ENCODE results near the gene TRIP10. TPM values are rescaled to one million over a fixed set of nuclear protein-coding genes. Genes with fewer than 3 reads are reported as not detected.
A peak's percentile ranks its signal among the peaks of the same experiment; 100 is the strongest.

The TRIP10 gene
- total and polyA plus RNA-seq, 4 donors: 60.8 to 97.3 (median 79.8) TPM

- ATAC-seq (ENCODE audit: insufficient read depth, low FRiP score) (no peak), DNase-seq (no peak)
- 77 to 81% methylated on average over 10 of the region's 10 CpGs for WGBS, 2 donors
- H3K4me3 ChIP-seq: no peak overlapping the region
- H3K9me3 ChIP-seq (ENCODE audit: control insufficient read depth in 4 of 4, insufficient read depth in 3 of 4, low read length in 3 of 4): peaks cover 0 to 2% (median 0%) of the 10 kb centered on the region in 4 donors
- peaks cover 0 to 8% (median 0%) of the 10 kb centered on the region in 5 donors for H3K4me1 ChIP-seq (ENCODE audit: control insufficient read depth in 5 of 5, insufficient read depth in 5 of 5, low read length in 5 of 5)
- no peak overlapping the region for H3K9ac ChIP-seq (ENCODE audit: insufficient read depth in 1 of 2, low read length in 2 of 2)
- no peak overlapping the region for H3K27ac ChIP-seq (ENCODE audit: low read depth in 1 of 2, low read length in 1 of 2)
- no peaks in the 10 kb centered on the region for H3K27me3 ChIP-seq (ENCODE audit: control insufficient read depth in 3 of 3, insufficient read depth in 3 of 3, low read length in 2 of 3)
- TF ChIP-seq CTCF (IDR thresholded peaks at IDR 0.05; ENCODE audit: control extremely low read depth, extremely low read depth): no peak
- peaks cover 0 to 6% (median 2%) of the 10 kb centered on the region in 4 donors for H3K36me3 ChIP-seq (ENCODE audit: control insufficient read depth in 4 of 4, insufficient read depth in 4 of 4, low read length in 4 of 4)
Observed at GRCh38 chr19:6717036-6717435, 22.4 kb upstream of the TRIP10 start.

- Histone ChIP-seq H3K4me1 (ENCODE audit: control insufficient read depth in 5 of 5, insufficient read depth in 5 of 5, low read length in 5 of 5) (peaks cover 0 to 8% (median 3%) of the 10 kb centered on the region in 5 donors), H3K27ac (ENCODE audit: low read depth in 1 of 2, low read length in 1 of 2) (no peak overlapping the region), H3K9me3 (ENCODE audit: control insufficient read depth in 4 of 4, insufficient read depth in 3 of 4, low read length in 3 of 4) (peaks cover 0 to 2% (median 0%) of the 10 kb centered on the region in 4 donors), H3K9ac (ENCODE audit: insufficient read depth in 1 of 2, low read length in 2 of 2) (no peak overlapping the region), H3K27me3 (ENCODE audit: control insufficient read depth in 3 of 3, insufficient read depth in 3 of 3, low read length in 2 of 3) (no peaks in the 10 kb centered on the region), H3K36me3 (ENCODE audit: control insufficient read depth in 4 of 4, insufficient read depth in 4 of 4, low read length in 4 of 4) (peaks cover 0 to 6% (median under 1%) of the 10 kb centered on the region in 4 donors), H3K4me3 (no peak overlapping the region)
- ATAC-seq (ENCODE audit: insufficient read depth, low FRiP score): no peak
- TF ChIP-seq CTCF (IDR thresholded peaks at IDR 0.05; ENCODE audit: control extremely low read depth, extremely low read depth): no peak
- peak in 1 of 3 donors; percentile 27 for DNase-seq
- WGBS, 2 donors: 82 to 92% methylated on average over 4 of the region's 4 CpGs
Observed at GRCh38 chr19:6717441-6717971, 22.0 kb upstream of the TRIP10 start.

- Histone ChIP-seq H3K4me3 (no peak overlapping the region), H3K9me3 (ENCODE audit: control insufficient read depth in 4 of 4, insufficient read depth in 3 of 4, low read length in 3 of 4) (peaks cover 0 to 2% (median 0%) of the 10 kb centered on the region in 4 donors), H3K36me3 (ENCODE audit: control insufficient read depth in 4 of 4, insufficient read depth in 4 of 4, low read length in 4 of 4) (peaks cover 0 to 6% (median 0%) of the 10 kb centered on the region in 4 donors), H3K27me3 (ENCODE audit: control insufficient read depth in 3 of 3, insufficient read depth in 3 of 3, low read length in 2 of 3) (no peaks in the 10 kb centered on the region), H3K27ac (ENCODE audit: low read depth in 1 of 2, low read length in 1 of 2) (no peak overlapping the region), H3K9ac (ENCODE audit: insufficient read depth in 1 of 2, low read length in 2 of 2) (no peak overlapping the region), H3K4me1 (ENCODE audit: control insufficient read depth in 5 of 5, insufficient read depth in 5 of 5, low read length in 5 of 5) (peaks cover 0 to 9% (median 6%) of the 10 kb centered on the region in 5 donors)
- 68 to 71% methylated on average over 23 of the region's 23 CpGs for WGBS, 2 donors
- ATAC-seq (ENCODE audit: insufficient read depth, low FRiP score) (no peak), DNase-seq (no peak)
- no peak for TF ChIP-seq CTCF (IDR thresholded peaks at IDR 0.05; ENCODE audit: control extremely low read depth, extremely low read depth)
Observed at GRCh38 chr19:6718111-6718740, 21.3 kb upstream of the TRIP10 start.

All from lung (tissue), 12 donors.